Measurements from ENCODE around the gene ALK.

DNA sequence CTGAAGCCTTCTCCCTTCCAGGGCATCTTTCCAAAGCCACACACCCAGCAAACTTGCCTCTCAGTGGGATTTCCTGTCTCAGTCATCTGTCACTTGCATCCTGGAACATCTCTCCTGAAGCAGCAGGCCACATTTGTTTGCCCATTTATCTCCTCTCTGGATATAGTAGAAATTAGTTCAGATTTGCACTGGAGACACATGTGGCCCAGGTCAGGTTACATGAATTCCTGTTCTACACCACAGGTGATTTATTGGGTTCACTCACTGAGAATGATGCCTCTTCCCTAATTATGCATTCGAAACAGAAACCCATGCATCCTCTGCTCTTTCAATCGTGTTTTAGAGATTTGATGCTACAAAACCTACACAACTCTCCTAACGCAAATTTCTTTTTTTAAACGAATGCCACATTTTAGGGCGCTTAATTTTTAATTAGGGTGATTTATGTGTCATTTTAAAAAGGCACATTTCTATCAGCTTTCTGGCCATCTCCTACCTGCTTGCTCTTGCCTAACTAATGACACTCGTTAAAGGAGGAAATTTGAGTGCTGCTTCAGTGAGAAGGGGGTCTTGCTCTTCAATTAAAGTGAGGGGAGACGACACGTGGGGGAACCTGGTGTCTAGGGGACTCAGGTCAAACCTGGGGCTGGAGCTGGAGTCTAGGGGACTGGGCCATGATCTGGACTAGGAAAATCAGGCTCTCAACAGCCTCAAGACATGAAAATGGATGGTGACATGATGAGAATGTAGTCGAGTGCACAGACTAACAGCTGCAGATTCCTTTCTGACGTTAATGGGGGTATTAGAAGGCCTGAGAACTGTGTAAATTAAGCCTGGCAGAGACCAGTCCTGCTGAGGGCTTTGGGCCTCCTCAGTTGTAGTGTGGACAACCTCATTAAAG, 584.8 kb downstream of the ALK start:
- TF ChIP-seq POLR2A (IDR thresholded peaks at IDR 0.05), result no peak
- TF ChIP-seq, protein P1, sequence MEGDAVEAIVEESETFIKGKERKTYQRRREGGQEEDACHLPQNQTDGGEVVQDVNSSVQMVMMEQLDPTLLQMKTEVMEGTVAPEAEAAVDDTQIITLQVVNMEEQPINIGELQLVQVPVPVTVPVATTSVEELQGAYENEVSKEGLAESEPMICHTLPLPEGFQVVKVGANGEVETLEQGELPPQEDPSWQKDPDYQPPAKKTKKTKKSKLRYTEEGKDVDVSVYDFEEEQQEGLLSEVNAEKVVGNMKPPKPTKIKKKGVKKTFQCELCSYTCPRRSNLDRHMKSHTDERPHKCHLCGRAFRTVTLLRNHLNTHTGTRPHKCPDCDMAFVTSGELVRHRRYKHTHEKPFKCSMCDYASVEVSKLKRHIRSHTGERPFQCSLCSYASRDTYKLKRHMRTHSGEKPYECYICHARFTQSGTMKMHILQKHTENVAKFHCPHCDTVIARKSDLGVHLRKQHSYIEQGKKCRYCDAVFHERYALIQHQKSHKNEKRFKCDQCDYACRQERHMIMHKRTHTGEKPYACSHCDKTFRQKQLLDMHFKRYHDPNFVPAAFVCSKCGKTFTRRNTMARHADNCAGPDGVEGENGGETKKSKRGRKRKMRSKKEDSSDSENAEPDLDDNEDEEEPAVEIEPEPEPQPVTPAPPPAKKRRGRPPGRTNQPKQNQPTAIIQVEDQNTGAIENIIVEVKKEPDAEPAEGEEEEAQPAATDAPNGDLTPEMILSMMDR (IDR thresholded peaks at IDR 0.05), result no peak
